Measurements from ENCODE around the gene ZNF212.

- TF ChIP-seq ZNF274 (IDR thresholded peaks at IDR 0.05; ENCODE audit: low read depth, low read length) (no peak), YY1 (IDR thresholded peaks at IDR 0.05; ENCODE audit: insufficient read depth, insufficient read length) (no peak)
Observed at GRCh38 chr7:149287622-149288021, 48.2 kb downstream of the ZNF212 start.

All from NT2/D1 (cell line).